ENCODE results near the gene YPEL2.

The YPEL2 gene

DNA sequence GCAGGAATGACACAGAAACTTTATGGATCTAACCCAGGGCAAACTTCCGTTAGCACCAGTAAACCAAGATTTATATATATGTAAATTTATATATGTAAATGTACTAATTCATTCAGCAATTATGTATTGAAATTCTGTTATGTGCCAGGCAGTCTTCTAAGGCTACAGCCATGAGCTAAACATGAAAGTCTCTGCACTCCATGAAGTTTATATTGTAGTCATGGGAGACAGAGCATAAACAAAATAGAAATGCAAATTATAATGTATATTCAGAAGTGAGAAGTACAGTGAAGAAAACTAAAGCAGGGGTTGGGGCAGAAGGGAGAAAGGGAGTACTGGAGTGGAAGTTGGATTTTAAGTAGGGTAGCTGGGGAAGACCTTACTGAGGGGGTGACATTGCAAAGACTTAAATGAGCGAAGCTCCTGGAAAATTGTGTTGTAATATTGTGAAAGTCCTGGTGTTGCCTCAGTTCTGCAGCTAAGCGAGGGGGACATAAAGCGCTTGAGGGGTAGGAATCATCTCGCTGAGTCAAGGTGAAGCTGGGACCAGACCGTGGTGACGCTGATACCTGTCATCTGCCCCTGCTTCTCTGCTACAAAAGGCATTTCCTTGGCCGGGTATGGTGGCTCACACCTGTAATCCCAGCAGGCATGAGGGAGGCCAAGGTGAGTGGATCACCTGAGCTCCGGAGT is 64.8 kb downstream of the YPEL2 start:
- H2BK5ac ChIP-seq (ENCODE audit: low read length) = no peak overlapping the region
- H3K4ac ChIP-seq (ENCODE audit: low read length) = no peak overlapping the region
- H3K36me3 ChIP-seq (replicated peaks in 1 of 2; ENCODE audit: control insufficient read depth in 2 of 2, insufficient read depth in 2 of 2, low read length in 2 of 2) = peaks cover 16 to 18% of the 10 kb centered on the region in 2 donors
- WGBS, 2 donors (ENCODE audit: extremely low coverage in 2 of 2, insufficient read length in 2 of 2, insufficient replicate concordance in 1 of 2) = no CpG with 5 or more reads among the region's 9 CpGs
- no peak overlapping the region for H2BK120ac ChIP-seq (ENCODE audit: low read depth, low read length)
- no peak overlapping the region for H2BK15ac ChIP-seq (ENCODE audit: low read length)
- no peaks in the 10 kb centered on the region for H3K79me1 ChIP-seq (ENCODE audit: low read depth, low read length)
- DNase-seq (ENCODE audit: low spot score) = no peak
- no peak overlapping the region for H4K91ac ChIP-seq (ENCODE audit: low read depth, low read length, poor library complexity)
- no peak overlapping the region for H4K8ac ChIP-seq (ENCODE audit: low read depth, low read length)
- H2AFZ ChIP-seq (ENCODE audit: low read length) = no peak overlapping the region
- no peak overlapping the region for H3K9ac ChIP-seq (ENCODE audit: low read depth, low read length, poor library complexity)
- no peak overlapping the region for H2BK12ac ChIP-seq (ENCODE audit: low read length)
- no peak overlapping the region for H3K4me3 ChIP-seq (ENCODE audit: low read length in 2 of 2)
- H3K4me2 ChIP-seq (ENCODE audit: insufficient read depth, low read length, poor library complexity, severe bottlenecking) = no peak overlapping the region
- no peak overlapping the region for H3K23ac ChIP-seq (ENCODE audit: low read depth, low read length, poor library complexity)
- peaks cover 10% of the 10 kb centered on the region in 2 donors for H3K9me3 ChIP-seq (replicated peaks in 1 of 2; ENCODE audit: control insufficient read depth in 2 of 2, insufficient read depth in 1 of 2, low read depth in 1 of 2, low read length in 2 of 2)
- no peak overlapping the region for H3K18ac ChIP-seq (ENCODE audit: low read length)
- H2AK5ac ChIP-seq (ENCODE audit: low read depth, low read length) = no peak overlapping the region
- no peaks in the 10 kb centered on the region for H3K27me3 ChIP-seq (ENCODE audit: control insufficient read depth in 3 of 3, insufficient read depth in 3 of 3, low read depth in 1 of 3, low read length in 3 of 3)
- H3K14ac ChIP-seq (ENCODE audit: low read length) = no peak overlapping the region
- peaks cover 0 to 1% of the 10 kb centered on the region in 2 donors for H3K4me1 ChIP-seq (ENCODE audit: control insufficient read depth in 2 of 2, insufficient read depth in 1 of 2, low read depth in 1 of 2, low read length in 2 of 2)
- H3K27ac ChIP-seq (replicated peaks; ENCODE audit: low read length) = no peak overlapping the region

- Histone ChIP-seq H3K79me1 (ENCODE audit: low read depth, low read length) (no peaks in the 10 kb centered on the region), H3K27ac (replicated peaks; ENCODE audit: low read length) (no peak overlapping the region), H3K4ac (ENCODE audit: low read length) (no peak overlapping the region), H2BK5ac (ENCODE audit: low read length) (no peak overlapping the region), H3K4me3 (ENCODE audit: low read length in 2 of 2) (peak overlapping the region in 1 of 2 donors; percentile 33), H4K8ac (ENCODE audit: low read depth, low read length) (no peak overlapping the region), H3K23ac (ENCODE audit: low read depth, low read length, poor library complexity) (no peak overlapping the region), H3K4me2 (ENCODE audit: insufficient read depth, low read length, poor library complexity, severe bottlenecking) (no peak overlapping the region), H2BK120ac (ENCODE audit: low read depth, low read length) (no peak overlapping the region), H3K9me3 (replicated peaks in 1 of 2; ENCODE audit: control insufficient read depth in 2 of 2, insufficient read depth in 1 of 2, low read depth in 1 of 2, low read length in 2 of 2) (peaks cover 10% of the 10 kb centered on the region in 2 donors), H3K14ac (ENCODE audit: low read length) (no peak overlapping the region), H3K27me3 (ENCODE audit: control insufficient read depth in 3 of 3, insufficient read depth in 3 of 3, low read depth in 1 of 3, low read length in 3 of 3) (no peaks in the 10 kb centered on the region), H3K4me1 (ENCODE audit: control insufficient read depth in 2 of 2, insufficient read depth in 1 of 2, low read depth in 1 of 2, low read length in 2 of 2) (peaks cover 0 to 1% of the 10 kb centered on the region in 2 donors), H3K18ac (ENCODE audit: low read length) (no peak overlapping the region), H2BK15ac (ENCODE audit: low read length) (no peak overlapping the region), H3K36me3 (replicated peaks in 1 of 2; ENCODE audit: control insufficient read depth in 2 of 2, insufficient read depth in 2 of 2, low read length in 2 of 2) (peaks cover 14 to 15% of the 10 kb centered on the region in 2 donors), H2AFZ (ENCODE audit: low read length) (no peak overlapping the region), H3K9ac (ENCODE audit: low read depth, low read length, poor library complexity) (no peak overlapping the region), H2AK5ac (ENCODE audit: low read depth, low read length) (no peak overlapping the region), H2BK12ac (ENCODE audit: low read length) (no peak overlapping the region), H4K91ac (ENCODE audit: low read depth, low read length, poor library complexity) (no peak overlapping the region)
- DNase-seq (ENCODE audit: low spot score) = no peak
- WGBS, 2 donors (ENCODE audit: extremely low coverage in 2 of 2, insufficient read length in 2 of 2, insufficient replicate concordance in 1 of 2) = no CpG with 5 or more reads among the region's 15 CpGs
Measured at GRCh38 chr17:59397316-59398073, 66.0 kb downstream of the YPEL2 start.

- Histone ChIP-seq H3K23ac (ENCODE audit: low read depth, low read length, poor library complexity) (no peak overlapping the region), H3K27me3 (ENCODE audit: control insufficient read depth in 3 of 3, insufficient read depth in 3 of 3, low read depth in 1 of 3, low read length in 3 of 3) (no peaks in the 10 kb centered on the region), H3K9ac (ENCODE audit: low read depth, low read length, poor library complexity) (no peak overlapping the region), H2AK5ac (ENCODE audit: low read depth, low read length) (no peak overlapping the region), H2BK15ac (ENCODE audit: low read length) (no peak overlapping the region), H3K4me1 (ENCODE audit: control insufficient read depth in 2 of 2, insufficient read depth in 1 of 2, low read depth in 1 of 2, low read length in 2 of 2) (no peaks in the 10 kb centered on the region), H3K4me2 (ENCODE audit: insufficient read depth, low read length, poor library complexity, severe bottlenecking) (no peak overlapping the region), H3K27ac (replicated peaks; ENCODE audit: low read length) (no peak overlapping the region), H2AFZ (ENCODE audit: low read length) (no peak overlapping the region), H3K4me3 (ENCODE audit: low read length in 2 of 2) (no peak overlapping the region), H3K79me1 (ENCODE audit: low read depth, low read length) (no peaks in the 10 kb centered on the region), H3K4ac (ENCODE audit: low read length) (no peak overlapping the region), H4K8ac (ENCODE audit: low read depth, low read length) (no peak overlapping the region), H3K9me3 (replicated peaks in 1 of 2; ENCODE audit: control insufficient read depth in 2 of 2, insufficient read depth in 1 of 2, low read depth in 1 of 2, low read length in 2 of 2) (peaks cover 9% of the 10 kb centered on the region in 2 donors), H3K36me3 (replicated peaks in 1 of 2; ENCODE audit: control insufficient read depth in 2 of 2, insufficient read depth in 2 of 2, low read length in 2 of 2) (peaks cover 10 to 15% of the 10 kb centered on the region in 2 donors), H2BK5ac (ENCODE audit: low read length) (no peak overlapping the region), H3K18ac (ENCODE audit: low read length) (no peak overlapping the region), H4K91ac (ENCODE audit: low read depth, low read length, poor library complexity) (no peak overlapping the region), H3K14ac (ENCODE audit: low read length) (no peak overlapping the region), H2BK12ac (ENCODE audit: low read length) (no peak overlapping the region), H2BK120ac (ENCODE audit: low read depth, low read length) (no peak overlapping the region)
- DNase-seq (ENCODE audit: low spot score) = no peak
- WGBS, 2 donors (ENCODE audit: extremely low coverage in 2 of 2, insufficient read length in 2 of 2, insufficient replicate concordance in 1 of 2) = 100% methylated on average over 1 of the region's 7 CpGs; no CpG with 5 or more reads in 1 of the 2 donors
Measured at GRCh38 chr17:59399914-59400313, 68.5 kb downstream of the YPEL2 start.

DNA sequence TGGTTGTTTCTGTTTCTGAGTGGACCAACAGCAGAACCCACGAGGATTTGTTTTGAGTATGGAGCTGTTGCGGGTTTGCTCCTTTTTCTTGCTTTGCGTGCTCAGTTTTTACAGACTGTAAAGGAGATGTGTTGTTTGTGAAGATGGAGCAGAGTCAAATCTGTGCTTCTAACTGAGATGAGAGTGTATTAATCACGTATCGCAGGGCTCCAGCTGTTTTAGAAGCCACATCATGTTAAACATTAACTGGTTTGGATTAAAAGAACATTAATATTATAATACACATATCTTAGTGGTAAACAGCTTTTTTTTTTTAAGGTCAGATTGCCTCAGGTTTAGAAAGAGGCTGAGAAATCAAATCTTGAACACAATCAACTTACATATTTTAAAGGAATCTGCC is 69.4 kb downstream of the YPEL2 start:
- Histone ChIP-seq H3K27ac (replicated peaks; ENCODE audit: low read length) (no peak overlapping the region), H3K23ac (ENCODE audit: low read depth, low read length, poor library complexity) (no peak overlapping the region), H3K14ac (ENCODE audit: low read length) (no peak overlapping the region), H2BK12ac (ENCODE audit: low read length) (no peak overlapping the region), H3K27me3 (ENCODE audit: control insufficient read depth in 3 of 3, insufficient read depth in 3 of 3, low read depth in 1 of 3, low read length in 3 of 3) (no peaks in the 10 kb centered on the region), H4K8ac (ENCODE audit: low read depth, low read length) (no peak overlapping the region), H4K91ac (ENCODE audit: low read depth, low read length, poor library complexity) (no peak overlapping the region), H3K4me1 (ENCODE audit: control insufficient read depth in 2 of 2, insufficient read depth in 1 of 2, low read depth in 1 of 2, low read length in 2 of 2) (no peaks in the 10 kb centered on the region), H3K9ac (ENCODE audit: low read depth, low read length, poor library complexity) (no peak overlapping the region), H2AK5ac (ENCODE audit: low read depth, low read length) (no peak overlapping the region), H3K18ac (ENCODE audit: low read length) (no peak overlapping the region), H3K79me1 (ENCODE audit: low read depth, low read length) (no peaks in the 10 kb centered on the region), H3K9me3 (replicated peaks in 1 of 2; ENCODE audit: control insufficient read depth in 2 of 2, insufficient read depth in 1 of 2, low read depth in 1 of 2, low read length in 2 of 2) (peaks cover 2 to 3% of the 10 kb centered on the region in 2 donors), H3K4me2 (ENCODE audit: insufficient read depth, low read length, poor library complexity, severe bottlenecking) (no peak overlapping the region), H2BK120ac (ENCODE audit: low read depth, low read length) (no peak overlapping the region), H3K4ac (ENCODE audit: low read length) (no peak overlapping the region), H3K4me3 (ENCODE audit: low read length in 2 of 2) (no peak overlapping the region), H3K36me3 (replicated peaks in 1 of 2; ENCODE audit: control insufficient read depth in 2 of 2, insufficient read depth in 2 of 2, low read length in 2 of 2) (peaks cover 5 to 15% of the 10 kb centered on the region in 2 donors), H2AFZ (ENCODE audit: low read length) (no peak overlapping the region), H2BK15ac (ENCODE audit: low read length) (no peak overlapping the region), H2BK5ac (ENCODE audit: low read length) (no peak overlapping the region)
- no peak for DNase-seq (ENCODE audit: low spot score)
- WGBS, 2 donors (ENCODE audit: extremely low coverage in 2 of 2, insufficient read length in 2 of 2, insufficient replicate concordance in 1 of 2) = no CpG with 5 or more reads among the region's 5 CpGs
